Spleen (tissue), 11 donors: ENCODE measurements around the gene ACBD6. TPM values are rescaled to one million over a fixed set of nuclear protein-coding genes. Genes with fewer than 3 reads are reported as not detected.

ENCODE experiments used
- DNase-seq: peaks from one replicate; pipeline ENCODE4 v3.0.0-alpha.2; 2020
- H3K27ac ChIP-seq, 8 donors: fragments of 200-600 bp; sonication (generic) in 7 of 8; 1 replicate in 4 of 8; 2 replicates in 4 of 8; pipeline versions ENCODE4 v1.5.0 to v1.8.0; 2016 to 2021; ENCODE audit warnings: inconsistent platforms in 4 of 8, mild to moderate bottlenecking in 4 of 8, moderate library complexity in 1 of 8
- H3K27me3 ChIP-seq, 7 donors: fragments of 200-600 bp; sonication (generic) in 6 of 7; replicated peaks in 1 of 7; 1 replicate in 4 of 7; 2 replicates in 3 of 7; pipeline versions ENCODE4 v1.5.0 to v1.8.0; 2016 to 2021; ENCODE audit warnings: inconsistent platforms in 3 of 7, mild to moderate bottlenecking in 1 of 7
- H3K36me3 ChIP-seq, 6 donors: fragments of 200-600 bp; sonication (generic) in 5 of 6; 1 replicate in 4 of 6; 2 replicates in 2 of 6; pipeline versions ENCODE4 v1.5.0 to v1.8.0; 2016 to 2021; ENCODE audit warnings: inconsistent platforms in 2 of 6
- H3K4me1 ChIP-seq, 6 donors: fragments of 200-600 bp; sonication (generic) in 5 of 6; 1 replicate in 3 of 6; 2 replicates in 3 of 6; pipeline versions ENCODE4 v1.5.0 to v1.8.0; 2016 to 2021; ENCODE audit warnings: inconsistent platforms in 3 of 6
- H3K4me3 ChIP-seq, 8 donors: fragments of 200-600 bp; sonication (generic) in 7 of 8; 1 replicate in 4 of 8; 2 replicates in 4 of 8; pipeline versions ENCODE4 v1.5.0 to v1.8.0; 2016 to 2021; ENCODE audit warnings: inconsistent platforms in 4 of 8, mild to moderate bottlenecking in 4 of 8, moderate library complexity in 2 of 8
- H3K9me3 ChIP-seq, 8 donors: fragments of 200-600 bp; sonication (generic) in 7 of 8; 1 replicate in 4 of 8; 2 replicates in 4 of 8; pipeline versions ENCODE4 v1.5.0 to v1.8.0; 2016 to 2021; ENCODE audit warnings: inconsistent platforms in 4 of 8
- CTCF ChIP-seq, 11 experiments: fragments of 200-600 bp in 7 of 11; fragments of 450-650 bp in 4 of 11; sonication (generic) in 4 of 11; IDR thresholded peaks in 8 of 11; conservative IDR thresholded peaks in 3 of 11; 1 replicate in 7 of 11; 2 replicates in 4 of 11; pipeline versions ENCODE4 v1.4.0 to v1.8.0; 2016 to 2021; ENCODE audit warnings: antibody characterized with exemption in 11 of 11, inconsistent platforms in 4 of 11, mild to moderate bottlenecking in 1 of 11
- POLR2A ChIP-seq, 3 donors: fragments of 450-650 bp; IDR thresholded peaks; one replicate each; pipeline ENCODE4 v1.5.1; 2017; ENCODE audit warnings: antibody characterized with exemption in 3 of 3, mild to moderate bottlenecking in 1 of 3
- POLR2AphosphoS5 ChIP-seq, 3 donors: sonication (generic); formaldehyde crosslinking; IDR thresholded peaks; one replicate each; pipeline ENCODE4 v1.5.1; 2017; ENCODE audit warnings: antibody characterized with exemption in 3 of 3
- WGBS, 5 donors: extraction: QIAGEN DNeasy Blood & Tissue Kit in 3 of 5; methylation state at CpG; one replicate each; pipeline versions ENCODE4 v1.1.5 to v1.1.7; 2013 to 2018; 5-methylcytosine and 5-hydroxymethylcytosine counted together
- intact Hi-C: fragments of 100-400 bp; cut with DNase I; formaldehyde crosslinking; loops from one replicate; pipeline ENCODE4 v1.15.0; 2023; ENCODE audit warnings: low total_unique reads
- polyA plus RNA-seq, 3 donors: library from polyadenylated mRNA; stranded (reverse); fragments of 200-250 nt; gene quantifications; one replicate each; pipeline ENCODE4 v1.2.1, GENCODE V29; 2013
- total RNA-seq, 7 donors: library from RNA; depleted of rRNA in 3 of 7; stranded (reverse); fragments of >200 nt in 3 of 7; fragmentation: NEBNext Ultra II Directional in 4 of 7; extraction: Animal tissue kit (Norgen Biotek cat#: 25700) in 4 of 7; gene quantifications; one replicate each; pipeline versions ENCODE4 v1.1.0 to v1.2.1, GENCODE V29; 2016 to 2021
- donor health status: healthy with polysubstance abuse.
- donor health status: DM: no; HTN: no; CAD: no; lungs with moderate emphysema.
- donor health status: DM: no; HTN: no; CAD: no.
- donor health status: Bipolar disorder and iron deficiency.
- donor health status: healthy.
- donor health status: DM: no; HTN: no; CAD: no.
- donor health status: DM: yes; HTN: yes; CAD: no.

ACBD6 gene
- total and polyA plus RNA-seq, 10 donors, result 27.2 to 62.9 (median 38.3) TPM

GRCh38 chr1:180249725-180250498, 252.5 kb downstream of the ACBD6 start:
- 59 to 86% (median 84%) methylated on average over 13 of the region's 13 CpGs for WGBS, 5 donors
- TF ChIP-seq POLR2A (IDR thresholded peaks at IDR 0.05) (no peak), POLR2AphosphoS5 (IDR thresholded peaks at IDR 0.05) (no peak), CTCF (IDR thresholded peaks at IDR 0.05 in 8 of 11, conservative IDR thresholded peaks at IDR 0.05 in 3 of 11) (no peak)
- no peak overlapping the region for H3K27ac ChIP-seq
- intact Hi-C loops, result loop anchor here (10.0 kb wide), 2 partner anchors 165 to 225 kb away; no protein-coding TSS in a partner anchor
- H3K36me3 ChIP-seq, result no peaks in the 10 kb centered on the region
- H3K4me3 ChIP-seq, result no peak overlapping the region
- H3K4me1 ChIP-seq, result peaks cover 0 to 17% (median 7%) of the 10 kb centered on the region in 6 donors
- H3K27me3 ChIP-seq, result peaks cover 0 to 43% (median 3%) of the 10 kb centered on the region in 7 donors
- no peaks in the 10 kb centered on the region for H3K9me3 ChIP-seq
- no peak for DNase-seq

- Histone ChIP-seq H3K27ac (no peak overlapping the region), H3K4me1 (peaks cover 0 to 17% (median 7%) of the 10 kb centered on the region in 6 donors), H3K4me3 (no peak overlapping the region), H3K27me3 (peaks cover 0 to 43% (median 0%) of the 10 kb centered on the region in 7 donors), H3K36me3 (no peaks in the 10 kb centered on the region), H3K9me3 (no peaks in the 10 kb centered on the region)
- DNase-seq, result peak; percentile 64
- TF ChIP-seq POLR2AphosphoS5 (IDR thresholded peaks at IDR 0.05), result no peak
- no peak for TF ChIP-seq POLR2A (IDR thresholded peaks at IDR 0.05)
- no peak for TF ChIP-seq CTCF (IDR thresholded peaks at IDR 0.05 in 8 of 11, conservative IDR thresholded peaks at IDR 0.05 in 3 of 11)
- 74 to 86% (median 77%) methylated on average over 11 of the region's 11 CpGs for WGBS, 5 donors
- intact Hi-C loops, result no loop called here
Measured at GRCh38 chr1:180248731-180249681, 253.4 kb downstream of the ACBD6 start.

- Histone ChIP-seq H3K4me3 (no peak overlapping the region), H3K36me3 (no peaks in the 10 kb centered on the region), H3K27ac (peak overlapping the region in 1 of 8 donors; percentile 64), H3K9me3 (no peaks in the 10 kb centered on the region), H3K4me1 (peaks cover 0 to 10% (median 5%) of the 10 kb centered on the region in 6 donors), H3K27me3 (peaks cover 0 to 43% (median 4%) of the 10 kb centered on the region in 7 donors)
- intact Hi-C loops, result no loop called here
- TF ChIP-seq POLR2AphosphoS5 (IDR thresholded peaks at IDR 0.05) (no peak), CTCF (IDR thresholded peaks at IDR 0.05 in 8 of 11, conservative IDR thresholded peaks at IDR 0.05 in 3 of 11) (no peak), POLR2A (IDR thresholded peaks at IDR 0.05) (no peak)
- WGBS, 5 donors, result 89 to 100% (median 91%) methylated on average over 2 to 7 of the region's 7 CpGs
- DNase-seq, result no peak
Measured at GRCh38 chr1:180248176-180248575, 254.2 kb downstream of the ACBD6 start.
